RPMI8226 (cell line): ENCODE measurements around the gene BCL7B.
"Not testable (repeated sequence)": the region's sequence is repeated elsewhere in the genome, so short reads cannot be mapped to it uniquely, and the experiment has no call there.

Experiments used
- DNase-seq: peaks from one replicate; pipeline ENCODE4 v3.0.0-alpha.2; 2015

BCL7B gene

GRCh38 chr7:73570977-73571376 lies 13.5 kb upstream of the BCL7B start:
- no peak for DNase-seq

- no peak for DNase-seq
Observed at GRCh38 chr7:73570521-73570920, 13.0 kb upstream of the BCL7B start.

GRCh38 chr7:73569042-73569608 lies 11.6 kb upstream of the BCL7B start:
- no peak for DNase-seq

DNA sequence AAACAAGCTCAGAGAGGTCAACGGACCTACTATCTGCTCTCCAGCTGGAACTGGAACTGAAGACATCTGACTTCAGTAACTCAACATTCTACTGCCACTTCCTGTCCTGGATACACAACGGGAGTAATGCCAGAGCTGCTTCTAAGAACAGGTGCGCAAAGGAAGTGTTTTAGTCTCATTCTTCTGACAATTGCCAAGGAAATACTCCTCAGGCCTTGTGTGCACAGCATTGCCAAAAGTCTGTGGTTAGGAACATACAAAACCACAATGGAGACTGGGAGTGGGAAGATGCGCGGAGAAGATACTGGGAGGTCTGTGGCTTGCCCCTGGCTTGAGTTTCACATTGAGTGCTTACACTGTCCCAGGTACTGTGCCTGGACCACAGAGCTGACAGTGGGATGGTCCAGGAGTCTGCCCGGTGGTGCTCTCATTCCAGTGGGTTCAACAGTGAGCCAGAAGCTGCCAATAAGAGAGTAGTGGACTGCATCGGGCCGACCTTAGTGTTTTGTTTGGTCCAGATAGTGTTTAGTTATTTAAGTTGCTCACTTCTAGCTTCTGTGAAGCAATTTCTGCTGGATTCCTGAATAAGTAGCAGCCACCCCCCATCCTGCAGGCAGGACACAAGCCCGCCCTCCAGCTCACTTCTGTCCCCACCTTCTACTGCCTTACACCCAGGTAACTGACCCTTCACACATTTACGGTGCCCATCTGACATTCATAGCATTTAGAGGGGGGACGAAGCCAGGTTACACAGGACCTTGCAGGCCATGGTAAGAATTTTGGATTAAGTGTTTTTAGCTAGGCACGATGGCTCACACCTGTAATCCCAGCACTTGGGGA lies 10.6 kb upstream of the BCL7B start:
- peak; percentile 74 for DNase-seq

- no peak for DNase-seq
Observed at GRCh38 chr7:73567140-73567539, 9.7 kb upstream of the BCL7B start.

- DNase-seq: not testable (repeated sequence)
Observed at GRCh38 chr7:73566431-73566830, 8.9 kb upstream of the BCL7B start.

DNA sequence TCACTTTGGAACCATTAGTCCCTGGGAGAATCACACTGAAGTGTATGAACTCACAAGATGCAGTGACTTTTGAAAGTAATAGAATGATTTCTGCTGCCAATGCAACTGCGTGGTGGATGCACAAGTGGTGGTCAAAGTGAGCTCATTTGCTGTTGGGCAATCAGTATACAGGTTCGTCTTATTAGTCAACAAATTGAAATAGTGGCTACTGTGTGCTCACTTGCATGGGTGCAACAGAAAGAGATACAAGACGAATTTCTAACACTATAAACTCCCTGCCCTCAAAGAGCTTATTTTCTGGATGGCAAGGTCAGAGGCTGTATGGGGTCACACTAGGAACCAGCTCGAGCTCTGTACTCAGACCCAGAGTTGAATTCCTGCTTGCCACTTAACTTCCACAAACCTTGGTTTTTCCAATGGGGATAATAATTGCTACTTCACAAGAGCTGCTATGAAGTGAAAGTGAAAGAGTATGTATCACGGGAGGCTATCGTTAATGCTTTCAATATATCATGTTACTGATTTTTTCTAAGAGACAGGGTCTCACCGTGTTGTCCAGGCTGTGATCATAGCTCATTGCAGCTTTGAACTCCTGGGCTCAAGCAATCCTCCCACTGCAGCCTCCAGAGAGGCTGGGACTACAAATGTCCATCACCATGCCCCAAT lies 8.3 kb upstream of the BCL7B start:
- DNase-seq: no peak

DNA sequence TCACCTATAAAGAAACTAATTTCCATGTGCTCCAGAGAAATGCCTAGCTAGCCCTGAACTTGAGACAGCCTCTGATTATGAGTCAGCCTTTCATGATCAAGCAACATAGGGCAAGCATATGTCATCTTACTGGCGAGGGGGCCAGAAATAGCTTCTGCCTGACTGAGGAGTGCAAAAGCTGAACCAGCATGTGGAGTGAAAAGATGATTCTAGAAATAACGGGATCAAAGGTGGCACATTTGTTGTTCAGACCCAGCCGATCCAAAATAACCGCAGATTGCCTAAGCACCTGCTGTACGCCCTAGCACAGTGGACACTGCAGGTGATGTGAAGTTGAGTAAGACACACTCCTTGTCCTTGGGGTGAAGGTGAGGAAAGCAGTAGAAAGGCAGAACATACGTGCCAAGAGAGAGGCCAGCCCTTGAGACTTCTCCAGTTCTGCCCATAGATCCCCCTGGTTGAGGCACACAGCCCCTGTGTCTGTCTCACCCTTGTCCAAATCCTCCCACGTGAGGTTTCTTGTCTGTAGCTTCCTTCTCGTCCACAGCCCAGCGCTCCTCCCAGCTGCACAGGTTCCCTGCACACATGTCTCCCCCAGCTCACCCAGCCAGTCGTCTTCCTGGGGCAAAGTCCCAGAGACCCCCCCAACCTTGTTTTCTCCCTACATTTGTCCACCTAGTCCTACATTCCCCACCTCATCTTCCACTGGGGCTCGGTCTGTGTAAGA lies 2.8 kb upstream of the BCL7B start:
- peak; percentile 67 for DNase-seq

DNA sequence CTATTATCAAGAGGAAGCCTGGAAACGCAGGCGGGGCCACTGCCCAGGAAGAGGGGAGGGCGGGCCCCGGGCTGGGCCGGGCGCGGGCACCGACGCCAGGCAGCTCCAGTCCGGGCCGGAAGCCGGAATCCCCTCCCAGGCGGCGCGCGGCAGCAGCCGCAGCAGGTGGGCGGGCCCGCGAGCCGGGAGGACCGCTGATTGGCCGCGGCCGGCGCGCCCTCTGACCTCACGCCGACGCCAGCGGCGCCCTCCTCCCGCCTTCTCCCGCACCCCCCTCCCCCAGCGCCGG lies 438 bp downstream of the BCL7B start:
- DNase-seq: peak; percentile 98

GRCh38 chr7:73556208-73557107 lies 1.0 kb downstream of the BCL7B start:
- no peak for DNase-seq

GRCh38 chr7:73555411-73555982 lies 2.0 kb downstream of the BCL7B start:
- no peak for DNase-seq

DNA sequence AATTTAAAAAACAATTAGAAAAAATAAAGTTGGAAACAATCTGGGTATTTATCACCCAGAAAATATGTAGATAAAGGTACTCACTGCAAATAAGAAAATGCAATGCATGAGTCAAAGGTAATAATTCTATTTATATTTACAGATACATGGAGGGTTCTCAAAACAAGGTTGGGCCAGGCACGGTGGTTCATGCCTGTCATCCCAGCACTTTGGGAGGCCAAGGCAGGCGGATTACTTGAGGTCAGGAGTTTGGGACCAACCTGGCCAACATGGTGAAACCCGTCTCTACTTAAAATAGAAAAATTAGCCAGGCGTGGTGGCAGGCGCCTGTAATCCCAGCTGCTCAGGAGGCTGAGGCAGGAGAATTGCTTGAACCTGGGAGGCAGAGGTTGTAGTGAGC lies 7.4 kb downstream of the BCL7B start:
- not testable (repeated sequence) for DNase-seq

DNA sequence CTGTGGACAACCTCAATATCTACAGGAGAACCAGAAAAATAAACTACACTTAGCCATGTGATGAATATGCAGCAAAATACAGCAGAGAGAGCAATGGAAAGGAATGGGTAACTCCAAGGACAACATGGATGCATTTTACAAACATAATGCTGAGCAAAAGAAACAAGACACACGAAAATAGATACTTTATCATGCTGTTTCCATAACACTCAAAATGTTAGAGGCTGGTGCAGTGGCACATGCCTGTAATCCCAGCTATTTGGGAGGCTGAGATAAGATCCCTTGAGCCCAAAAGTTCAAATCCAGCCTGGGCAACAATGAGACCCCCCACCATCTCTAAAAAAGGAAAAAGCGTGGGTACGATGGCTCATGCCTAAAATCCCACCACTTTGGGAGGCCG lies 8.3 kb downstream of the BCL7B start:
- DNase-seq: no peak

DNA sequence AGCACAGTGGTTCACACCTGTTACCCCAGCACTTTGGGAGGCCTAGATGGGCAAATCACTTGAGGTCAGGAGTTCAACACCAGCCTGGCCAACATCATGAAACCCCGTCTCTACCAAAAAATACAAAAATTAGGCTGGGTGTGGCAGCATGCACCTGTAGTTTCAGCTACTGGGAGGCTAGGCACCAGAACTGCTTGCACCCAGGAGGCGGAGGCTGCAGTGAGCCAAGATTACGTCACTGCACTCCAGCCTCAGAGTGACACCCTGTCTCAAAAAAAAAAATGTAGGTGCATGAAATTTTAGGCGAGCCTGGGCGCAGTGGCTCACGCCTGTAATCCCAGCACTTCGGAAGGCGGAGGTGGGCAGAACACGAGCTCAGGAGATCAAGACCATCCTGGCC lies 9.6 kb downstream of the BCL7B start:
- peak; percentile 75 for DNase-seq

- no peak for DNase-seq
Observed at GRCh38 chr7:73544678-73545077, 12.8 kb downstream of the BCL7B start.

DNA sequence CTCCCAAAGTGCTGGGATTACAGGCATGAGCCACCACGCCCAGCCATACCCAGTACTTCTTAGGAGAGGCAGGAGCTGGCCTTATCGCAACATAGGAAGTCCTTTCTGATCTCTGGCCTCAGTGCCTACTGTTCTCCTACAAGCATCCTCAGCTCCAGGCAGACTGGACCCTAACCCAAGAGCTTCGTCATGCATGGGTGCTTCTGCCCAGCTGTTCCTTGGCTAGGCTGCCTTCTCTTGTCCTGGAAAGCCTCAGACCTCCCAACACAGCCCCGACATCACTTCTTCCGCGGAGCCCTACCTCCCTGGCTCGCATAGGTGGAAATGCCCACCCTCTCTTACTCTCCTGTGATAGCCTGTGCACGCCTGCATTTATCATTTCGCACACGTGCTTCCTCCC lies 15.8 kb downstream of the BCL7B start:
- DNase-seq: no peak

- DNase-seq: no peak
Observed at GRCh38 chr7:73539709-73540108, 17.8 kb downstream of the BCL7B start.

- not testable (repeated sequence) for DNase-seq
Observed at GRCh38 chr7:73538510-73538909, 19.0 kb downstream of the BCL7B start.

DNA sequence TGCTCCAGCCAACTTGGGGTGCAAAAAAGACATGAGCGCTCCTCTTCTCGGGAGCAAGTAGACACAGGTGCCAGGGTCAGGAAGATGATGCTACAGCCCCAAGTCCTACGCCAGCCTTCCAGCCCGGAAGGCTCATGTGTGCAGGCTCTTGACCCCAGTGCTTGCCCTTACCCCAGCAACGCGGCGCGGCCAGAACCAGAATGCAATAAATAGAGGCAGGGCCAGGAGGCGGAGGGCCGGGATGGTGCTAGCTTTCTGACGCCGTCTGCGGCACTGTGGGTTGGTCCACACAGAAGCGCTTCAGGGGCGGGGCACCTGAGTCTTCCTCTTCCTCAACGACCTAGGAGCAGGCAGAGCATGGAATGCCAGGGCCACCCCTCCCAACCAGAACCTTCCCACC lies 20.4 kb downstream of the BCL7B start:
- DNase-seq: no peak

- no peak for DNase-seq
Observed at GRCh38 chr7:73536479-73536878, 21.0 kb downstream of the BCL7B start.

- not testable (repeated sequence) for DNase-seq
Observed at GRCh38 chr7:73535918-73536317, 21.6 kb downstream of the BCL7B start.

DNA sequence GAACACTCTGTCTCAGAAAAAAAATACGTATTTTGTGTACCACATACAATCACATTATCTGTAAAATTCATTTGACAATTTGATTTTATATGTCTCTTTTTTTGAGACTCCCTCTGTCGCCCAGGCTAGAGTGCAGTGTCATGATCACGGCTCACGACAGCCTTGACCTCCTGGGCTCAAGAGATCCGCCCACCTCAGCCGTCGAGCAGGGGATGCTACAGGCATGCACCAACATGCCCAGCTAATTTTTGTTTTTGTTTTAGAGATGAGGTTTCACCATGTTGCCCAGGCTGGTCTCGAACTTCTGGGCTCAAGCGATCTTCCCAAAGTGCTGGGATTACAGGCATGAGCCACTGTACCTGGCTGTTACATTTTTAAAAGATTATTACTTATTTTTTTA lies 23.7 kb downstream of the BCL7B start:
- no peak for DNase-seq
